ENCODE measurements around the gene USP6. TPM values are rescaled to one million over a fixed set of nuclear protein-coding genes. Genes with fewer than 3 reads are reported as not detected.

The USP6 gene
- total RNA-seq, 2 donors from 2014 or later, result not detected

- intact Hi-C loops (cut with DNase I), result no loop called here
- Histone ChIP-seq H3K36me3 (replicated peaks in 1 of 2; ENCODE audit: insufficient read depth in 1 of 2, low read depth in 2 of 2) (peaks cover 0 to 2% of the 10 kb centered on the region in 2 donors), H3K27me3 (no peaks in the 10 kb centered on the region), H3K4me1 (no peaks in the 10 kb centered on the region), H3K4me3 (no peak overlapping the region), H3K9me3 (peaks cover 0 to 83% (median 9%) of the 10 kb centered on the region in 3 donors), H3K27ac (no peak overlapping the region)
- WGBS, 2 donors, result 94 to 98% methylated on average over 2 of the region's 2 CpGs
- DNase-seq (no peak), ATAC-seq (no peak)
- TF ChIP-seq CTCF (IDR thresholded peaks at IDR 0.05) (no peak), POLR2A (IDR thresholded peaks at IDR 0.05) (no peak)
These were observed 68.5 kb downstream of the USP6 start for GRCh38 chr17:5184288-5184687.

- Histone ChIP-seq H3K36me3 (replicated peaks in 1 of 2; ENCODE audit: insufficient read depth in 1 of 2, low read depth in 2 of 2) (no peaks in the 10 kb centered on the region), H3K9me3 (peaks cover 0 to 13% (median 0%) of the 10 kb centered on the region in 3 donors), H3K4me3 (peak within 1 kb of the TSS; percentile 31 to 80), H3K27me3 (no peaks in the 10 kb centered on the region), H3K4me1 (peaks cover 20% of the 10 kb centered on the region), H3K27ac (peak within 1 kb of the TSS; percentile 21 to 70 (median 56))
- DNase-seq (peak; percentile 95 to 97 (median 96)), ATAC-seq (peak; percentile 100)
- 2 to 8% methylated on average over 28 to 64 of the region's 82 CpGs for WGBS, 2 donors
- intact Hi-C loops (cut with DNase I), result loop anchor here (10.0 kb wide), 1 partner anchor 107 kb away; no protein-coding TSS in a partner anchor
- TF ChIP-seq POLR2A (IDR thresholded peaks at IDR 0.05) (peak; percentile 50 to 81 (median 77)), CTCF (IDR thresholded peaks at IDR 0.05) (peak; percentile 51 to 93 (median 86))
These were observed 75.9 kb downstream of the USP6 start, which contains the start of gene ZNF594 for GRCh38 chr17:5191541-5192417. TSS of gene ZNF594 (minus strand) at chr17:5191868. CDS start at chr17:5184256, 7,612 bp downstream.

- intact Hi-C loops (cut with DNase I), result loop anchor here (10.0 kb wide), 1 partner anchor 110 kb away; no protein-coding TSS in a partner anchor
- no peaks in the 10 kb centered on the region for H3K36me3 ChIP-seq (replicated peaks in 1 of 2; ENCODE audit: insufficient read depth in 1 of 2, low read depth in 2 of 2)
- no peak for ATAC-seq
- DNase-seq, result no peak
- H3K4me1 ChIP-seq, result peaks cover 20% of the 10 kb centered on the region
- no peaks in the 10 kb centered on the region for H3K27me3 ChIP-seq
- H3K9me3 ChIP-seq, result peaks cover 0 to 2% (median 0%) of the 10 kb centered on the region in 3 donors
- no peak overlapping the region for H3K27ac ChIP-seq
- WGBS, 2 donors, result 71 to 83% methylated on average over 2 of the region's 2 CpGs
- H3K4me3 ChIP-seq, result no peak overlapping the region
- TF ChIP-seq CTCF (IDR thresholded peaks at IDR 0.05), result no peak
These were observed 78.5 kb downstream of the USP6 start for GRCh38 chr17:5194346-5194745.

- 93 to 97% methylated on average over 7 of the region's 7 CpGs for WGBS, 2 donors
- TF ChIP-seq POLR2A (IDR thresholded peaks at IDR 0.05), result no peak
- no peak overlapping the region for H3K27ac ChIP-seq
- no peaks in the 10 kb centered on the region for H3K27me3 ChIP-seq
- H3K4me1 ChIP-seq, result no peaks in the 10 kb centered on the region
- no peak for ATAC-seq
- no peaks in the 10 kb centered on the region for H3K36me3 ChIP-seq (replicated peaks in 1 of 2; ENCODE audit: insufficient read depth in 1 of 2, low read depth in 2 of 2)
- H3K4me3 ChIP-seq, result no peak overlapping the region
- H3K9me3 ChIP-seq, result no peaks in the 10 kb centered on the region
- intact Hi-C loops (cut with DNase I), result loop anchor here (10.0 kb wide), 1 partner anchor 114 kb away; no protein-coding TSS in a partner anchor
- DNase-seq, result no peak
These were observed 82.6 kb downstream of the USP6 start for GRCh38 chr17:5198472-5198871.

GRCh38 chr17:5200360-5200759 lies 84.5 kb downstream of the USP6 start:
- no peak overlapping the region for H3K27ac ChIP-seq
- no peak overlapping the region for H3K4me3 ChIP-seq
- ATAC-seq (no peak), DNase-seq (no peak)
- TF ChIP-seq POLR2A (IDR thresholded peaks at IDR 0.05), result no peak
- no peak for TF ChIP-seq CTCF (IDR thresholded peaks at IDR 0.05)
- H3K36me3 ChIP-seq (replicated peaks in 1 of 2; ENCODE audit: insufficient read depth in 1 of 2, low read depth in 2 of 2), result no peaks in the 10 kb centered on the region
- H3K27me3 ChIP-seq, result no peaks in the 10 kb centered on the region
- H3K4me1 ChIP-seq, result no peaks in the 10 kb centered on the region
- intact Hi-C loops (cut with DNase I), result no loop called here
- WGBS, 2 donors, result 66 to 67% methylated on average over 2 of the region's 2 CpGs
- H3K9me3 ChIP-seq, result no peaks in the 10 kb centered on the region

Data from body of pancreas (tissue), 4 donors.